GM19099 (cell line): Measurements from ENCODE around the gene JAZF1.

ENCODE experiments used
- POLR2A ChIP-seq: IDR thresholded peaks from 3 replicates; pipeline ENCODE4 v1.6.1; 2011; ENCODE audit warnings: low read depth; ENCODE audit not compliant: insufficient read length; ENCODE audit errors: extremely low read depth

The JAZF1 gene

GRCh38 chr7:27901028-27901760 lies 279.4 kb downstream of the JAZF1 start:
- TF ChIP-seq POLR2A: no peak

GRCh38 chr7:27900006-27900405 lies 280.6 kb downstream of the JAZF1 start:
- no peak for TF ChIP-seq POLR2A

- no peak for TF ChIP-seq POLR2A
Observed at GRCh38 chr7:27899601-27900000, 281.0 kb downstream of the JAZF1 start.

- no peak for TF ChIP-seq POLR2A
Observed at GRCh38 chr7:27897441-27897847, 283.2 kb downstream of the JAZF1 start.

GRCh38 chr7:27897001-27897400 lies 283.6 kb downstream of the JAZF1 start:
- no peak for TF ChIP-seq POLR2A

- TF ChIP-seq POLR2A: no peak
Observed at GRCh38 chr7:27895551-27895950, 285.0 kb downstream of the JAZF1 start.

- TF ChIP-seq POLR2A: no peak
Observed at GRCh38 chr7:27890205-27890849, 290.3 kb downstream of the JAZF1 start.

GRCh38 chr7:27889800-27890199 lies 290.8 kb downstream of the JAZF1 start:
- TF ChIP-seq POLR2A: no peak

GRCh38 chr7:27888736-27889135 lies 291.9 kb downstream of the JAZF1 start:
- TF ChIP-seq POLR2A: no peak

GRCh38 chr7:27885652-27886051 lies 294.9 kb downstream of the JAZF1 start:
- no peak for TF ChIP-seq POLR2A

- no peak for TF ChIP-seq POLR2A
Observed at GRCh38 chr7:27883696-27884095, 296.9 kb downstream of the JAZF1 start.

- TF ChIP-seq POLR2A: no peak
Observed at GRCh38 chr7:27876756-27877155, 303.8 kb downstream of the JAZF1 start.

- no peak for TF ChIP-seq POLR2A
Observed at GRCh38 chr7:27875832-27876231, 304.8 kb downstream of the JAZF1 start.

GRCh38 chr7:27875061-27875460 lies 305.5 kb downstream of the JAZF1 start:
- no peak for TF ChIP-seq POLR2A

- TF ChIP-seq POLR2A: no peak
Observed at GRCh38 chr7:27873981-27874957, 306.3 kb downstream of the JAZF1 start.

- TF ChIP-seq POLR2A: no peak
Observed at GRCh38 chr7:27872356-27873275, 308.0 kb downstream of the JAZF1 start.
